HG03432 (cell line): ENCODE measurements around the gene CTSA.

Experiments used
- ATAC-seq: cut with Tn5 transposase; IDR thresholded peaks from one replicate; pipeline ENCODE4 v1.9.1; 2021; ENCODE audit warnings: mild to moderate bottlenecking, moderate library complexity; ENCODE audit not compliant: unreplicated experiment

Gene CTSA

DNA sequence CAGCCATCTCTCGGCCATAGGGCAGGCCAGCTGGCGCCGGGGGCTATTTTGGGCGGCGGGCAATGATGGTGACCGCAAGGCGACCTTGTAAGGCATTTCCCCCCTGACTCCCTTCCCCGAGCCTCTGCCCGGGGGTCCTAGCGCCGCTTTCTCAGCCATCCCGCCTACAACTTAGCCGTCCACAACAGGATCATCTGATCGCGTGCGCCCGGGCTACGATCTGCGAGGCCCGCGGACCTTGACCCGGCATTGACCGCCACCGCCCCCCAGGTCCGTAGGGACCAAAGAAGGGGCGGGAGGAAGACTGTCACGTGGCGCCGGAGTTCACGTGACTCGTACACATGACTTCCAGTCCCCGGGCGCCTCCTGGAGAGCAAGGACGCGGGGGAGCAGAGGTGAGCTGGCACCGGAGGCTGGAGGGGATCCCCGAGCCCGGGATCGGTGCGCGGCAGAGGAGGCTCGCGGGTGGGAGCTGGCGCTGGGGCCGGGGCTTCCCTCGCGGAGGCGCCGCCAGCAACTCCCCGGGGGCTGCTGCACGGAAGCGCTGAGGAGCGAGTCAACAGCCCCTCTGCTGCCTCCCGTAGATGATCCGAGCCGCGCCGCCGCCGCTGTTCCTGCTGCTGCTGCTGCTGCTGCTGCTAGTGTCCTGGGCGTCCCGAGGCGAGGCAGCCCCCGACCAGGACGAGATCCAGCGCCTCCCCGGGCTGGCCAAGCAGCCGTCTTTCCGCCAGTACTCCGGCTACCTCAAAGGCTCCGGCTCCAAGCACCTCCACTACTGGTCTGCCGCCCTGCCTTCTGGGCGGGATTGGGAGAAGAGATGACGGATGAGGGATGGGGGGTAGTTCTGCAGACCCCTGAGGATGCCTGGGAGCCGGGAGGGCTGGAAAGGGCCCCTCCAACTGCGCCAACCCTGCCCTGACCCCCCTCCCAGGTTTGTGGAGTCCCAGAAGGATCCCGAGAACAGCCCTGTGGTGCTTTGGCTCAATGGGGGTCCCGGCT is at the start of gene CTSA, which contains the start of gene NEURL2:
TSS of gene CTSA (plus strand) at position 351 of the 999 bp plus-strand sequence. CDS start at position 585, 234 bp downstream.
TSS of gene NEURL2 (minus strand) at position 224 of the 999 bp plus-strand sequence. CDS start at position 7, 217 bp downstream.
- peak; percentile 71 for ATAC-seq

- no peak for ATAC-seq
These were observed 49.6 kb upstream of the CTSA start for GRCh38 chr20:45841407-45842129.

DNA sequence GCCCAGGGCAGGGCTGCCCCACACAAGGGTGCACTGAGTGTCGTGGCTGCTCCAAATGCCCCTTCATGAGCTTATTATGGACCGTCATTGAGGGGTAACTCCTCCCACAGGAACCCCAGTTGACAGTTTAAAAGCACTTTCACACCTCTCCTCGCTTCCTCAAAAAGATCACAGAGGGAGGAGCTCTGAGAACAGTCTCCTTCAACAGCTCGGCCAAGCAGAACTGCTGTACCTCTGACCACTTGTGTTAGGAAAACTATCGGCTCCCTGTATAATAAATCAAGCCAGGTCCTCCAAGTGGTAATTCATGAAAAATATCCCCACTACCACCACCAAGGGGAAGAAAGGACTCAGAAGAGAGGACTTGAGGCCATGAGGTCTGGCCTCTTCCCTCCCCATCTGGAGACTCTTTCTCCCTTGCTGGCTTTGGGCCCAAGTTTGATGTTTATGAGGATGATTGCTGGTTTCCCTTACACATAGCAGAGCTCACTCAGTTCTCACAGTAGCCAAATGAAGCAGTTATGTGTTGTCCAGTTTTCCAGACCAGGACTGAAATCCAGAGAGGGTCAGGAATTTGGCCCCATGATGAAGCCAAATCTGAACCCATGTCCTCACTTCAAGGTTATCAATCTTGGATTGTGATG is 48.8 kb upstream of the CTSA start:
- no peak for ATAC-seq

- ATAC-seq = no peak
These were observed 47.6 kb upstream of the CTSA start for GRCh38 chr20:45843506-45843905.

DNA sequence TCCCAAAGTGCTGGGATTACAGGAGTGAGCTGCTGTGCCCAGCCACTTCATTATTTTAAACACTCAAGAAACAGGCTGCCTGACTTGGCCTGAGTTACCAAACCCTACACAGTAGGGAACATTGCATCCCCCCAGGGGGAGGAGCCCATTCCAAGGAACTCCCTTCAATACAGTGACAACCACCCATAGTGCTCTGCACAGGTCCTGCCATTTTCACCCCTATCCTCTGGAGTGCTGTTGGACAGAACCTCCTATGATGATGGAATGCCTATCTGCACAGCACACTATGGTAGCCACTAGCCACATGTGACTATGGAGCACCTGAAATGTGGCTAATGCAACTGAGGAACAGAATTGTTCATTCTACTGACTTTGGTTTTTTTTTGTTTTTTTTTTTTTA is 45.7 kb upstream of the CTSA start:
- no peak for ATAC-seq

- ATAC-seq = no peak
These were observed 42.7 kb upstream of the CTSA start for GRCh38 chr20:45848421-45848820.

DNA sequence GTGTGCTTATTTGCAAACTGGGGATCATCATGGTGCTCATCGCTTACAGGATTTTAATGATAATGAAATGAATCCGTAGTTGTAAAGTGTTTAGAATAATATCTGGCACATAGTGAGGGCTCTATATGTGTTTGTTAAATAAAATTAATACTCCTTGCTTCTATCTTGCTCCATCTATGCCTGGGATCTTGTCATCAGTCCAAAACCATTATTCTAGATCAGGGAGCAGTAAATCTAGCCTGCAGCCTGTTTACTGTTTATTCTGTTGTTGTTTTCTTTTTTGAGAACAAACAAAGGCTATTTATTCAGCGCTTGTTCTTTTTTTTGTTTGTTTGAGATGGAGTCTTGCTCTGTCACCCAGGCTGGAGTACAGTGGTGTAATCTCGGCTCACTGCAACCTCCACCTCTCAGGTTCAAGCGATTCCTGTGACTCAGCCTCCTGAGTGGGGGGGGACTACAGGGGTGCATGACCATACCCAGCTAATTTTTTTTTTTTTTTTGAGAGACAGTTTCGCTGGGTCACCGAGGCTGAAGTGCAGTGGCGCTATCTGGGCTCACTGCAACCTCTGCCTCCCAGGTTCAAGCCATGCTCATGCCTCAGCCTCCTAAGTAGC is 42.1 kb upstream of the CTSA start:
- ATAC-seq = no peak

DNA sequence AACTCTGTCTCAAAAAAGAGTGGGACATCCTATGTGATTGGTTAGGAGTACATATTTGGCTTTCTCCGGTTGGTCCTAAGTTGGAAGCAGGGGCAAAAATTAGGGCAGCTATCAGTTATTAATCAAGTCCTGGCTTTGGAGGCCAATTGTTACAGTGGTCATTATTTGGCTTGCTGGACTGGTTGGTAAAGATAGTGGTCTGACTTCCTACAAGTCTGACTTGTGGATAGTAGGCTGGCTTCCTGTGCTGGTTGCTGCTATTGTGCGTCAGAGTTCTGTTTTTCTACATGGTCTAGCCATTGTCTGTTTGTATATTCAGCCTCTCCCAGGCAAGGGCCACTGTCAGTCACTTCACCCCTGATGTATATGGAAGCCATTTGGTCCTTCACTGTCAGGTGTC is 40.9 kb upstream of the CTSA start:
- ATAC-seq = no peak

DNA sequence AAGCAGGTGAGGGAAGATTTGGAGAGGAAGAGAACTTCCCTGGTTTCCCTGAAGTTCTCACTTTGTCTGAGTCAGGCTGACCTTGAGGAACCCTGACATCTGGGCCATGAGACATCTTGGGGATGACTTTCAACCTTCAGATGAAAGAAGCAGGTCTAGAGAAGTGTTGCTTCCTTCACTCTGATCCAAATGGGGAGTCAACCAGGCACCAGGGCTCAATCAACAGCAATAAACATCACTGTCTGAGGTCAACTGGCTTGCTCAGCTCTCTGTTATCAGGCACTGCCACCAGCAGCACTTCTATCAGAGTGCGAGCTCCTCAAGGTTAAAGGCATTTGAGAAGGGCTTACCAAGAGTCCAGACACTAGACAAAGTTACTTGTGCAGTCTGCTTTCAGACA is 40.2 kb upstream of the CTSA start:
- ATAC-seq = no peak

DNA sequence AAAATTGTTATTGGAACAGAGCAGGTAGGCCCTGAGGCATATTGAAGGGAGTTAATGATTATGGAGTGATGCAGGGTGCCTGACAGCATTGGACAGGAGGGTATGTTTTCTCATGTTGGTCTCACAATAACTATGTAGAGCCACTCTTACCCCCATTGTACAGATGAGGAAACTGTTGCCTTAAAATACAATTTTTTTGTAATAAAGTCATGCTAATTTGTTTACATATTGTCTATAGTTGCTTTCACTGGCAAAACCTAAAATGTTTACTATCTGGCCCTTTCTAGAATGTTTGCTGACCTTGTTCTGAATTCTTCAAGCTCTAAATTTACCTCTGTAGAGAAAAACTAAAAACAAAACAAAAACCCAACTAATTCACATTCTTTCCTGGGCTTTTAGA is 39.6 kb upstream of the CTSA start:
- no peak for ATAC-seq

GRCh38 chr20:45852326-45852725 is 38.8 kb upstream of the CTSA start:
- ATAC-seq = no peak

- no peak for ATAC-seq
These were observed 37.7 kb upstream of the CTSA start for GRCh38 chr20:45853484-45853883.

- ATAC-seq = peak; percentile 91
These were observed 33.8 kb upstream of the CTSA start, which contains the start of the genes ACOT8 and ZSWIM3 for GRCh38 chr20:45857114-45857881. Gene ACOT8, minus strand, starts transcription at chr20:45857392. Its CDS starts 77 bp downstream, at chr20:45857315. Gene ZSWIM3, plus strand, starts transcription at chr20:45857614. Its CDS starts 212 bp downstream, at chr20:45857826.

DNA sequence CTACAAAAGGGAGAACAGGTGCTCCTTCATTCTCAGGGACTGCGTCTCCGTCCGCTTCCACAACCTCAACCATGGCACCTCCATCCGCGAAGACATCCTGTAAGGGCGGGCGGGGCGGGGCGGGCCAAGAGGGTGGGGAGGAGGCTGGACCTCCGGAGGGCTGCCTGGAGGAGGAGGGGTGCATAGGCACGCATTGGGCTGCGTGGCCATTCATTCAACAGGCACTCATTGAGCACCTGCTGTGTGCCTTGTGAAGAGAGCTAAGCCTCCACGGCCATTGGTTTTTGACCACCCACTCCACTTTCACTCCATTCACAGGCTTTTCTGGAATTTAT is 33.3 kb upstream of the CTSA start:
- peak; percentile 28 for ATAC-seq

DNA sequence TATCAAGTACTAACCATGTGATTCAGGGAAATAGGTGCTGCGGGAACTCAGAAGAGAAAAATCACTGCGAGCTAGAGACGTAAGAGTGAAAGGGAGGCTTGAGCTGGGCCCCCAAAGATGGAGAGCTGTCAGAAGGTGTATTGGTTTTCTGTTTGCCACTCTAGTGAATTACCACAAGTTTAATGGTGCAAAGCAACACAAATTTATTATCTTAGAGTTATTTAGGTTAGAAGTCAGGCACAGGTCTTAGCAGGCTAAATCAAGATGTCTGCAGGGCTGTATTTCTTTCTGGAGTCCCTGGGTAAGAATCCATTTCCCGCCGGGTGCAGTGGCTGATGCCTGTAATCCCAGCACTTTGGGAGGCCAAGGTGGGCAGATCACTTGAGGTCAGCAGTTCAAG is 31.2 kb upstream of the CTSA start:
- ATAC-seq = no peak

DNA sequence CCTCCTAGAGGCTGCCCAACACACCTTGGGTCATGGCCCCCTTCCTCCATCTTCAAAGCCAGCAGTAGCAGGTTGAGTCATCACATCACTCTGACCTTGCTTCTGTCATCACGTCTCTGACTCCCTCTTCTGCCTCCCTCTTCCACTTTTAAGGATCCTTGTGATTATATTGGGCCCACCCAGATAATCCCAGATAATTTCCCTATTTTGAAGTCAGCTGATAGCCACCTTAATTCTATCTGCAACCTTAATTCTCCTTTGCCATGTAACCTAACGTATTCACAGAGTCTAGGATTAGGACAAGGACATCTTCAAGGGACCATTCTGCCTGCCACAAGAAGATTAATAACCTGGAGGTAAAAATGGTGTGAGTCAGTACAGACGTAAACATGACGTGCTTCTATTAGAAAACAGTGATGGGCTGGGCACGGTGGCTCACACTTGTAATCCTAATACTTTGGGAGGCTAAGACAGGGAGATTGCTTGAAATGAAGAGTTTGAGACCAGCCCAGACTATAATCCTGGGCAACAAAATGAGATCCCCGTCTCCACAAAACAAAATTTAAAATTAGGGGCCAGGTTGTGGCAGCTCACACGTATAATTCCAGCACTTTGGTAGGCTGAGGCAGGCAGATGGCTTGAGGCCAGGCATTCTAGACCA is 30.4 kb upstream of the CTSA start:
- ATAC-seq = no peak

GRCh38 chr20:45861221-45862075 is 29.7 kb upstream of the CTSA start:
- ATAC-seq = no peak
